Measurements from ENCODE around the gene VCL.

The VCL gene

GRCh38 chr10:74033702-74034101, 35.8 kb downstream of the VCL start:
- Histone ChIP-seq H3K4me3 (replicated peaks; ENCODE audit: insufficient read depth, low read length) (no peak overlapping the region), H3K27ac (replicated peaks) (peak overlapping the region; percentile 53), H3K27me3 (ENCODE audit: insufficient read depth, poor library complexity, severe bottlenecking) (no peaks in the 10 kb centered on the region)
- DNase-seq (ENCODE audit: low read depth in 1 of 2, low spot score in 1 of 2), result no peak
- TF ChIP-seq SPI1 (IDR thresholded peaks at IDR 0.05; ENCODE audit: borderline replicate concordance, low read depth), result no peak
- TF ChIP-seq POLR2AphosphoS5 (IDR thresholded peaks at IDR 0.05; ENCODE audit: low read depth), result no peak
- no peak for TF ChIP-seq CTCF (IDR thresholded peaks at IDR 0.05; ENCODE audit: insufficient read depth, low read length)
- TF ChIP-seq REST (IDR thresholded peaks at IDR 0.05; ENCODE audit: insufficient replicate concordance, low read depth), result no peak
- no peak for TF ChIP-seq GABPA (IDR thresholded peaks at IDR 0.05; ENCODE audit: low read depth)

GRCh38 chr10:74034301-74034700, 36.4 kb downstream of the VCL start:
- no peak for DNase-seq (ENCODE audit: low read depth in 1 of 2, low spot score in 1 of 2)
- H3K27me3 ChIP-seq (ENCODE audit: insufficient read depth, poor library complexity, severe bottlenecking), result no peaks in the 10 kb centered on the region
- TF ChIP-seq POLR2AphosphoS5 (IDR thresholded peaks at IDR 0.05; ENCODE audit: low read depth), result no peak
- TF ChIP-seq GABPA (IDR thresholded peaks at IDR 0.05; ENCODE audit: low read depth), result no peak
- TF ChIP-seq CTCF (IDR thresholded peaks at IDR 0.05; ENCODE audit: insufficient read depth, low read length), result no peak
- no peak for TF ChIP-seq SPI1 (IDR thresholded peaks at IDR 0.05; ENCODE audit: borderline replicate concordance, low read depth)
- no peak for TF ChIP-seq REST (IDR thresholded peaks at IDR 0.05; ENCODE audit: insufficient replicate concordance, low read depth)
- H3K4me3 ChIP-seq (replicated peaks; ENCODE audit: insufficient read depth, low read length), result no peak overlapping the region
- H3K27ac ChIP-seq (replicated peaks), result no peak overlapping the region

- no peak for DNase-seq (ENCODE audit: low read depth in 1 of 2, low spot score in 1 of 2)
- Histone ChIP-seq H3K27me3 (ENCODE audit: insufficient read depth, poor library complexity, severe bottlenecking) (no peaks in the 10 kb centered on the region), H3K27ac (replicated peaks) (no peak overlapping the region), H3K4me3 (replicated peaks; ENCODE audit: insufficient read depth, low read length) (no peak overlapping the region)
- no peak for TF ChIP-seq GABPA (IDR thresholded peaks at IDR 0.05; ENCODE audit: low read depth)
- no peak for TF ChIP-seq POLR2AphosphoS5 (IDR thresholded peaks at IDR 0.05; ENCODE audit: low read depth)
- TF ChIP-seq SPI1 (IDR thresholded peaks at IDR 0.05; ENCODE audit: borderline replicate concordance, low read depth), result no peak
- TF ChIP-seq CTCF (IDR thresholded peaks at IDR 0.05; ENCODE audit: insufficient read depth, low read length), result no peak
- TF ChIP-seq REST (IDR thresholded peaks at IDR 0.05; ENCODE audit: insufficient replicate concordance, low read depth), result no peak
Measured at GRCh38 chr10:74035303-74035702, 37.4 kb downstream of the VCL start.

Measured in HL-60 (cell line).